Measurements from ENCODE around the gene MT1A. TPM values are rescaled to one million over a fixed set of nuclear protein-coding genes. Genes with fewer than 3 reads are reported as not detected.

Gene MT1A
- total RNA-seq, result 10 to 100 TPM in 4 of 6 donors, 1 to 10 TPM in 1, not detected in 1; 5.4 to 59.1 (median 13.4) TPM

DNA sequence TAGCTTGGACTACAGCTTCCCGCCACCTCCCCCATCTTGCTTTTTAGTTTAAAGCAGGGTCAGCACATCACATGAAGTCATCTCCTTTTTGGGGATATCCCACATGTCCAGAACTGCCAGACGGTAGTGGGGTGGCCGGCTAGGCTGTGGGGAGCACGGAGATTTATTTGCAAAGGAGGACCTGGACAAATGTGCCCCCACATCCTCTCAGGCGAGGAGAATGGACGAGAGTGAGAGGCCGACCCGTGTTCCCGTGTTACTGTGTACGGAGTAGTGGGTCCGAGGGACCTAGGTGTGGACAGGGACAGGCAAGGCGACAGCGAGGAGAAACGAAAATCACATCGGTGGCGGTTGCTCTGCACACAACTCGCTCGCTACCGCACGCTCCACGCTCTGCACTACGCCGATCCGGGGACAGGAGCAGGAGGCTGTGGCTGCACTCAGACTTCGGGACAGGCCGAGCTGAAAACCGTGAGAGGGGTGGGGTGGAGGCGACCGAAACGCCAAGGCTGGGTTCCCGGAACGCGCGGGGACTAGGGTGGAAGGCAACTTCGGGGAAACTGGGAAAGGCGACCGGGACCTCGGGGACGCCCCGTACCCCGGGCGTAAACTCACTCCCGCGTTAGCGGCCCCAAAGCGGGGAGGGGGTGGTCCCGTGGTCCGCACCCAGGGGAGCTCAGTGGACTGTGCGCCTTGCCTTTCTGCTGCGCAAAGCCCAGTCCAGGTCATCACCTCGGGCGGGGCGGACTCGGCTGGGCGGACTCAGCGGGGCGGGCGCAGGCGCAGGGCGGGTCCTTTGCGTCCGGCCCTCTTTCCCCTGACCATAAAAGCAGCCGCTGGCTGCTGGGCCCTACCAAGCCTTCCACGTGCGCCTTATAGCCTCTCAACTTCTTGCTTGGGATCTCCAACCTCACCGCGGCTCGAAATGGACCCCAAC, at the start of gene MT1A:
MT1A (plus strand) TSS at position 853 of the 937 bp plus-strand sequence; CDS start at position 926, 73 bp downstream.
- peak in 3 of 4 donors; percentile 36 to 70 (median 45) for TF ChIP-seq POLR2A (IDR thresholded peaks at IDR 0.05)
- peak; percentile 81 to 82 for TF ChIP-seq POLR2AphosphoS5 (IDR thresholded peaks at IDR 0.05)
- TF ChIP-seq, protein P1, sequence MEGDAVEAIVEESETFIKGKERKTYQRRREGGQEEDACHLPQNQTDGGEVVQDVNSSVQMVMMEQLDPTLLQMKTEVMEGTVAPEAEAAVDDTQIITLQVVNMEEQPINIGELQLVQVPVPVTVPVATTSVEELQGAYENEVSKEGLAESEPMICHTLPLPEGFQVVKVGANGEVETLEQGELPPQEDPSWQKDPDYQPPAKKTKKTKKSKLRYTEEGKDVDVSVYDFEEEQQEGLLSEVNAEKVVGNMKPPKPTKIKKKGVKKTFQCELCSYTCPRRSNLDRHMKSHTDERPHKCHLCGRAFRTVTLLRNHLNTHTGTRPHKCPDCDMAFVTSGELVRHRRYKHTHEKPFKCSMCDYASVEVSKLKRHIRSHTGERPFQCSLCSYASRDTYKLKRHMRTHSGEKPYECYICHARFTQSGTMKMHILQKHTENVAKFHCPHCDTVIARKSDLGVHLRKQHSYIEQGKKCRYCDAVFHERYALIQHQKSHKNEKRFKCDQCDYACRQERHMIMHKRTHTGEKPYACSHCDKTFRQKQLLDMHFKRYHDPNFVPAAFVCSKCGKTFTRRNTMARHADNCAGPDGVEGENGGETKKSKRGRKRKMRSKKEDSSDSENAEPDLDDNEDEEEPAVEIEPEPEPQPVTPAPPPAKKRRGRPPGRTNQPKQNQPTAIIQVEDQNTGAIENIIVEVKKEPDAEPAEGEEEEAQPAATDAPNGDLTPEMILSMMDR (IDR thresholded peaks at IDR 0.05), result peak in 1 of 6 experiments; percentile 6
- TF ChIP-seq EP300 (IDR thresholded peaks at IDR 0.05), result peak; percentile 50 to 92 (median 74)
- ATAC-seq (ENCODE audit: low FRiP score in 2 of 2) (peak; percentile 82 to 87), DNase-seq (peak; percentile 80 to 94)
- Histone ChIP-seq H3K4me3 (peak within 1 kb of the TSS; percentile 25 to 55 (median 50)), H3K36me3 (no peaks in the 10 kb centered on the region), H3K9me3 (no peaks in the 10 kb centered on the region), H3K27me3 (peaks cover 0 to 18% (median 4%) of the 10 kb centered on the region in 4 donors), H3K4me1 (peaks cover 22 to 37% (median 27%) of the 10 kb centered on the region in 4 donors), H3K27ac (peak within 1 kb of the TSS; percentile 36 to 80 (median 74))
- 10 to 14% methylated on average over 42 to 43 of the region's 68 CpGs for WGBS, 2 donors

DNA sequence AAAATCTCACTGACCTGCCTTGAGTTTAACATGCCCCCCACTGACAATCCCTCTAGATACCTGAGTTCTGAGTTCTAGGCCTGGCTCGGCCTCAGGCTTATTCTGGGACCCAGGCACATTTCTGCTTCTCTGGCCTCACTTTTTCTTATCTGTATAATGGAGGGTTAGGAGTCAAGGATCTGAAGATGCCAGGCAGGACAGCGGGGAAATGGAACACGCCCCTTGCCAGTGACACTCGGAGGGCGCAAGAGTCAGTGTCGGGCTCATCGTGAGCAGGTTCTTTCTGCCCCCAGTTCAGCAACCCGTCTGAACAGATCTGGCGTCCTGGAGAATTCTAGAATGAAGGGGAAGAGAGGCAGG, 49.7 kb upstream of the MT1A start:
- Histone ChIP-seq H3K4me1 (peaks cover 10 to 12% (median 10%) of the 10 kb centered on the region in 4 donors), H3K36me3 (no peaks in the 10 kb centered on the region), H3K27ac (no peak overlapping the region), H3K4me3 (peak overlapping the region in 3 of 4 donors; percentile 31 to 46 (median 38)), H3K27me3 (peaks cover 2 to 13% (median 8%) of the 10 kb centered on the region in 4 donors), H3K9me3 (no peaks in the 10 kb centered on the region)
- DNase-seq (no peak), ATAC-seq (ENCODE audit: low FRiP score in 2 of 2) (no peak)
- 44 to 45% methylated on average over 9 of the region's 9 CpGs for WGBS, 2 donors
- TF ChIP-seq, protein P1 (IDR thresholded peaks at IDR 0.05), result no peak
- no peak for TF ChIP-seq POLR2A (IDR thresholded peaks at IDR 0.05)
- no peak for TF ChIP-seq POLR2AphosphoS5 (IDR thresholded peaks at IDR 0.05)
- no peak for TF ChIP-seq EP300 (IDR thresholded peaks at IDR 0.05)

DNA sequence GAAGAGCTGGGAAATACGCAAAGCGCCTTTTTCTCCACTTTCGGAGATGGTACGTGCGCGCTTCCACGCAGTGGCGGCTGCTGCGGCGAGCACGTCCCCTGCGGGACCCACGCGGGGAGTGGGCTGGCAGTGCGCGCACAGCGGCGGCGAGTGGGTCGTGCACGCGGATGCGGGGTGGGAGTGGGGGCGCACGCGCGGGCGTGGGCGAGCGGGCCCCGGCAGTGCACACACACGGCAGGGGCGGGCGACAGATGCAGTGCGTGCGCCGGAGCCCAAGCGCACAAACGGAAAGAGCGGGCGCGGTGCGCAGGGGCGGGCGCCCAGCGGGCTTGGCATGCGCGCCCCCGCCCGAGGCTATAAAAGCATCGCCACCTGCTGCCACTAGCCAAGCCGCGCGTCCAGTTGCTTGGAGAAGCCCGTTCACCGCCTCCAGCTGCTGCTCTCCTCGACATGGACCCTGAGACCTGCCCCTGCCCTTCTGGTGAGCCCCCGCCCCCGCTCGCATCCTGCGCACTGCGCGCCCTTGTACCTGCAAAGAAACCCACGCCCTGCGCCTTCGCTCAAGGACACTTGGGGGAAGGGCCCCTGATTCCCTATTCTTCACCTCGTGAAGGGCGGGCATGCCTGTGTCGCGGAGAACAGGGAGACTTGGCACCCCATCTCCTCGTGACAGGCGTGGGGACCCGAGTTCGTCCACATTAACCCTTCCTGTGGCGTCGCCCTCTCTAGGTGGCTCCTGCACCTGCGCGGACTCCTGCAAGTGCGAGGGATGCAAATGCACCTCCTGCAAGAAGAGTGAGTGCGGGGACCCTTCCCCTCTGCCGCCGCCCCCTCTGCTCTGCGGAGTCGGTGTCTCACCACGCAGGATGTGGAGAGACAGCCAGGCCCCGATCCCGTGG, 49.1 kb upstream of the MT1A start, which contains the start of gene MT3:
MT3 (plus strand) TSS at position 388 of the 899 bp plus-strand sequence; CDS start at position 451, 63 bp downstream.
- H3K4me3 ChIP-seq, result peak within 1 kb of the TSS in 3 of 4 donors; percentile 31 to 46 (median 38)
- H3K27ac ChIP-seq, result no peak within 1 kb of the TSS
- TF ChIP-seq POLR2A (IDR thresholded peaks at IDR 0.05) (no peak), POLR2AphosphoS5 (IDR thresholded peaks at IDR 0.05) (no peak), EP300 (IDR thresholded peaks at IDR 0.05) (no peak)
- TF ChIP-seq, protein P1 (IDR thresholded peaks at IDR 0.05), result no peak
- ATAC-seq (ENCODE audit: low FRiP score in 2 of 2) (peak in 1 of 2 donors; percentile 37), DNase-seq (peak in 1 of 2 donors; percentile 84)
- peaks cover 2 to 13% (median 8%) of the 10 kb centered on the region in 4 donors for H3K27me3 ChIP-seq
- H3K36me3 ChIP-seq, result no peaks in the 10 kb centered on the region
- 7 to 17% methylated on average over 11 to 63 of the region's 87 CpGs for WGBS, 2 donors
- no peaks in the 10 kb centered on the region for H3K9me3 ChIP-seq
- H3K4me1 ChIP-seq, result peaks cover 10 to 12% (median 10%) of the 10 kb centered on the region in 4 donors

- WGBS, 2 donors, result 51 to 62% methylated on average over 4 of the region's 4 CpGs
- Histone ChIP-seq H3K9me3 (no peaks in the 10 kb centered on the region), H3K36me3 (no peaks in the 10 kb centered on the region), H3K27ac (no peak overlapping the region), H3K27me3 (peaks cover 2 to 13% (median 8%) of the 10 kb centered on the region in 4 donors), H3K4me3 (no peak overlapping the region), H3K4me1 (peaks cover 10 to 12% (median 10%) of the 10 kb centered on the region in 4 donors)
- no peak for ATAC-seq (ENCODE audit: low FRiP score in 2 of 2)
- DNase-seq, result no peak
- TF ChIP-seq POLR2A (IDR thresholded peaks at IDR 0.05) (no peak), POLR2AphosphoS5 (IDR thresholded peaks at IDR 0.05) (no peak), EP300 (IDR thresholded peaks at IDR 0.05) (no peak)
- TF ChIP-seq, protein P1 (IDR thresholded peaks at IDR 0.05), result no peak
These were observed 46.9 kb upstream of the MT1A start for GRCh38 chr16:56591377-56592060.
